Tibial nerve (tissue), 4 donors: ENCODE results near the gene SUCO. TPM values are rescaled to one million over a fixed set of nuclear protein-coding genes. Genes with fewer than 3 reads are reported as not detected.

Source experiments
- DNase-seq, 2 donors: peaks; one replicate each; pipeline ENCODE4 v3.0.0-alpha.2; 2019; ENCODE audit warnings: low spot score in 2 of 2
- H3K27ac ChIP-seq, 4 donors: fragments of 200-600 bp; sonication (generic) in 3 of 4; one replicate each; pipeline ENCODE4 v1.5.1; 2017 to 2019; ENCODE audit warnings: mild to moderate bottlenecking in 1 of 4
- H3K27me3 ChIP-seq, 2 donors: fragments of 200-600 bp; sonication (generic) in 1 of 2; one replicate each; pipeline versions ENCODE4 v1.5.1 to v1.6.0; 2017 to 2019
- H3K36me3 ChIP-seq, 3 donors: fragments of 200-600 bp; sonication (generic); one replicate each; pipeline ENCODE4 v1.5.1; 2018 to 2019
- H3K4me1 ChIP-seq, 4 donors: fragments of 200-600 bp; sonication (generic) in 3 of 4; one replicate each; pipeline ENCODE4 v1.5.1; 2017 to 2019
- H3K4me3 ChIP-seq, 4 donors: fragments of 200-600 bp; sonication (generic) in 3 of 4; one replicate each; pipeline ENCODE4 v1.5.1; 2017 to 2019; ENCODE audit warnings: mild to moderate bottlenecking in 1 of 4, moderate library complexity in 1 of 4
- H3K9me3 ChIP-seq, 4 donors: fragments of 200-600 bp; sonication (generic) in 3 of 4; one replicate each; pipeline ENCODE4 v1.5.1; 2017 to 2019
- EP300 ChIP-seq, 2 donors: sonication (generic); formaldehyde crosslinking; IDR thresholded peaks; one replicate each; pipeline ENCODE4 v1.6.1; 2017; ENCODE audit warnings: antibody characterized with exemption in 2 of 2, mild to moderate bottlenecking in 1 of 2
- POLR2A ChIP-seq, 2 donors: fragments of 450-650 bp; IDR thresholded peaks; one replicate each; pipeline ENCODE4 v1.6.1; 2017; ENCODE audit warnings: antibody characterized with exemption in 2 of 2, mild to moderate bottlenecking in 2 of 2, moderate library complexity in 2 of 2
- WGBS, 2 donors: methylation state at CpG; one replicate each; pipeline ENCODE4 v1.1.5; 2018; 5-methylcytosine and 5-hydroxymethylcytosine counted together
- total RNA-seq, 4 donors: library from RNA; depleted of rRNA; stranded (reverse); fragments of >200 nt; gene quantifications; one replicate each; pipeline ENCODE4 v1.1.0, GENCODE V29; 2016
- TF ChIP-seq, protein P1 (sequence below), 5 experiments: fragments of 200-600 bp in 3 of 5; fragments of 450-650 bp in 2 of 5; sonication (generic) in 3 of 5; IDR thresholded peaks; one replicate each; pipeline ENCODE4 v1.5.1; 2016 to 2019; ENCODE audit warnings: antibody characterized with exemption in 5 of 5, mild to moderate bottlenecking in 3 of 5, moderate library complexity in 2 of 5

Gene SUCO
- total RNA-seq, 4 donors from 2014 or later = 33.6 to 48.6 (median 42.1) TPM

GRCh38 chr1:172627702-172628101, 94.8 kb downstream of the SUCO start:
- H3K4me3 ChIP-seq = no peak overlapping the region
- H3K4me1 ChIP-seq = no peaks in the 10 kb centered on the region
- H3K36me3 ChIP-seq = no peaks in the 10 kb centered on the region
- H3K27ac ChIP-seq = no peak overlapping the region
- no peak for DNase-seq
- no peak for TF ChIP-seq EP300 (IDR thresholded peaks at IDR 0.05)
- 74% methylated on average over 3 of the region's 3 CpGs for WGBS, 2 donors
- no peaks in the 10 kb centered on the region for H3K27me3 ChIP-seq
- peaks cover 0 to 9% (median 0%) of the 10 kb centered on the region in 4 donors for H3K9me3 ChIP-seq

DNA sequence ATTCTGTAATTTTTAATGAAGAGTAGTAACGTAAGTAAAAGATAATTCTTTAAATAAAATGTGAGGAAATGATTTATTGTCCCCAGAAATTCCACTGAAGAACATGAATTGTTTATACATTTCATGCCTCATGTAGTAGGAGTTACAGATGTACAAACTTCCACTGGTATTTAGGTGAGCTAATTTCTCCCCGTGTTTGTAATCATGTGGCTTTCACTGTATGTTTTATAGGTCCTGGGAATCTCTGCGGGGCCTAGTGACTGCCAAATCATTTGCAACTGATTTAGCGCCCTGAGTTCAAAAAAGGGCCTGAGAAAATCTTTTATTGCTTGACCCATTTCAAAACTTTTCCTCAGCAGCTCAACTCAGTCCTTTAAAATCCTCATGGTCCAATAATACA, 95.5 kb downstream of the SUCO start:
- 55 to 75% methylated on average over 4 of the region's 4 CpGs for WGBS, 2 donors
- H3K4me3 ChIP-seq = no peak overlapping the region
- no peak overlapping the region for H3K27ac ChIP-seq
- no peak for TF ChIP-seq EP300 (IDR thresholded peaks at IDR 0.05)
- TF ChIP-seq, protein P1, sequence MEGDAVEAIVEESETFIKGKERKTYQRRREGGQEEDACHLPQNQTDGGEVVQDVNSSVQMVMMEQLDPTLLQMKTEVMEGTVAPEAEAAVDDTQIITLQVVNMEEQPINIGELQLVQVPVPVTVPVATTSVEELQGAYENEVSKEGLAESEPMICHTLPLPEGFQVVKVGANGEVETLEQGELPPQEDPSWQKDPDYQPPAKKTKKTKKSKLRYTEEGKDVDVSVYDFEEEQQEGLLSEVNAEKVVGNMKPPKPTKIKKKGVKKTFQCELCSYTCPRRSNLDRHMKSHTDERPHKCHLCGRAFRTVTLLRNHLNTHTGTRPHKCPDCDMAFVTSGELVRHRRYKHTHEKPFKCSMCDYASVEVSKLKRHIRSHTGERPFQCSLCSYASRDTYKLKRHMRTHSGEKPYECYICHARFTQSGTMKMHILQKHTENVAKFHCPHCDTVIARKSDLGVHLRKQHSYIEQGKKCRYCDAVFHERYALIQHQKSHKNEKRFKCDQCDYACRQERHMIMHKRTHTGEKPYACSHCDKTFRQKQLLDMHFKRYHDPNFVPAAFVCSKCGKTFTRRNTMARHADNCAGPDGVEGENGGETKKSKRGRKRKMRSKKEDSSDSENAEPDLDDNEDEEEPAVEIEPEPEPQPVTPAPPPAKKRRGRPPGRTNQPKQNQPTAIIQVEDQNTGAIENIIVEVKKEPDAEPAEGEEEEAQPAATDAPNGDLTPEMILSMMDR (IDR thresholded peaks at IDR 0.05) = no peak
- no peak for TF ChIP-seq POLR2A (IDR thresholded peaks at IDR 0.05)
- no peaks in the 10 kb centered on the region for H3K36me3 ChIP-seq
- peaks cover 0 to 9% (median 0%) of the 10 kb centered on the region in 4 donors for H3K9me3 ChIP-seq
- H3K4me1 ChIP-seq = no peaks in the 10 kb centered on the region
- no peak for DNase-seq
- no peaks in the 10 kb centered on the region for H3K27me3 ChIP-seq

DNA sequence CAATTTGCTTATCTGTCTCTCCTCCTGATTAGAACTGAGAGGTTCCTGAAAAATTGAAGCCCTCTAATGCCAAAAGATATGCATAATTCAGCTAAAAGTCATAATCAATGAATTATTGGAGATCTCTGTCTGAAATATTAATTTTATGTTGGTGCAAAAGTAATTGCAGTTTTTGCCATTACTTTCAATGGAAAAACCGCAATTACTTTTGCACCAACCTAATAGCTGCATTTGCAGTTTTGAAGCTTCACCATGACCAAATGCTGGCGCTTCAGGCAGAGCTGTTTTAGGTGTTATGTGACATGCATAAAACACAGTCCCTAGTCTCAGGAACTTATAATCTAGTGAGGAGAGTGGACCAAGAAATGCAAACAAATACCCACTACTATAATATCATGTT, 96.2 kb downstream of the SUCO start:
- Histone ChIP-seq H3K4me1 (no peaks in the 10 kb centered on the region), H3K4me3 (no peak overlapping the region), H3K27ac (no peak overlapping the region), H3K9me3 (peaks cover 0 to 9% (median 0%) of the 10 kb centered on the region in 4 donors), H3K27me3 (no peaks in the 10 kb centered on the region), H3K36me3 (no peaks in the 10 kb centered on the region)
- 92 to 98% methylated on average over 2 of the region's 2 CpGs for WGBS, 2 donors
- TF ChIP-seq POLR2A (IDR thresholded peaks at IDR 0.05) (no peak), EP300 (IDR thresholded peaks at IDR 0.05) (no peak)
- TF ChIP-seq, protein P1 (IDR thresholded peaks at IDR 0.05) = no peak
- no peak for DNase-seq

DNA sequence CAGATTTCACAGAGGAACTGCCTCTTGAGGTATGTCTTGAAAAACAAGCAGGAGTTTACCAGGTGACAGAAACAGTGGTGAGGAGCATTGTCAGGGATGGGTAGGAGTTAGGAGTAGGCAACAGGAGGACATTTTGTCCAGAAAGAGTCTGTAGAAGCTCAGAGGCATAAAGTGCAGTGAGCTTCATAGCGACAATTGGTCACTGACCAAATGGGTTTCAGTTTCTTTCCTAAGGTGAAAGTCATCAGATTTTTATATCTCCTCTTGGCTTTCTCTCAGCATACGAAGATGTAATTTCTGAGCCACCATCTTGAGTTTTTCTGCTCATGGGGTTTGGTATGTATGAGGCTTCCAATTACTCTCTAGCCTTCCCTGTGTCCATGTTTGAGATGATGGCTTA, 96.7 kb downstream of the SUCO start:
- WGBS, 2 donors = 90 to 95% methylated on average over 2 of the region's 2 CpGs
- TF ChIP-seq EP300 (IDR thresholded peaks at IDR 0.05) = no peak
- Histone ChIP-seq H3K4me3 (no peak overlapping the region), H3K27ac (no peak overlapping the region), H3K9me3 (peaks cover 0 to 9% (median 0%) of the 10 kb centered on the region in 4 donors), H3K4me1 (no peaks in the 10 kb centered on the region), H3K27me3 (no peaks in the 10 kb centered on the region), H3K36me3 (no peaks in the 10 kb centered on the region)
- no peak for DNase-seq

DNA sequence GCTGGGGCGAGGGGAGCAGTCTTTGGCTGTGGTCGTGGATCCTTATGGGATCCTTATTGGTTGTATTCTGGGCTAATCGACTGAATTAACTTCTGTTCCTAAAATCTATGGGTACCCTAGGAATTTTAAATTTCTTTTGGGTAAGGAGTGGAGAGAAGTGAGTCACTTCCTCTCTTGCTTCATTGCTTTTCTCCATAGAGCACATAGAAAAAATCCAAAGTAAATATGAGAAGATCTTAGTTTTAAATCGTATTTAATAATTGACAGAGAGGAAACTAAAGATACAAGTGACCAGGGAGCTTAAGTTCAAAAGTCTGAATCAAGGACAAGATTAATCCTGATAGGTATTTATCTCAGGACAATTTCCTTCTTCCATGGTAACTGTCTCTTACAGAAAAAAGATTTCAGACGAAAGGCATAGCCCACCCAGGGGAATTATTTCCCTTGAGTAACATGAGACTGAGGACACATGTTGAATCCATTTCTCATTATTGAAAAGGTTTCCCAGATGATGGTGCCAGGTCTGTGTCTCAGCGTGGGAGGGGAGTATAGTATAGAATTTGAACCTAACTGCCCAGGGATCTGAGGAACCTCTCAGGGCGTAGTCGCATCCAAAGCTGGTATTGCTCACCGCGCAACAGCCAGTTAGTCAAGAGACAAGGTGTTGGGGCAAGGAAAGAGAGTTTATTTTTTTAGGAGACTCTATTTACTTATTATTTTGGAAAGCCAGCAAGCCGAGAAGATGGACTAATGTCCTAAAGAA, 97.3 kb downstream of the SUCO start:
- Histone ChIP-seq H3K9me3 (peaks cover 0 to 9% (median 0%) of the 10 kb centered on the region in 4 donors), H3K4me1 (no peaks in the 10 kb centered on the region), H3K36me3 (no peaks in the 10 kb centered on the region), H3K27me3 (no peaks in the 10 kb centered on the region), H3K4me3 (no peak overlapping the region), H3K27ac (no peak overlapping the region)
- DNase-seq = no peak
- TF ChIP-seq EP300 (IDR thresholded peaks at IDR 0.05) (no peak), POLR2A (IDR thresholded peaks at IDR 0.05) (no peak)
- TF ChIP-seq, protein P1 (IDR thresholded peaks at IDR 0.05) = no peak
- 88 to 92% methylated on average over 11 of the region's 11 CpGs for WGBS, 2 donors

GRCh38 chr1:172630868-172631267, 97.9 kb downstream of the SUCO start:
- WGBS, 2 donors = 67 to 71% methylated on average over 3 of the region's 3 CpGs
- H3K9me3 ChIP-seq = peaks cover 0 to 9% (median 0%) of the 10 kb centered on the region in 4 donors
- TF ChIP-seq, protein P1 (IDR thresholded peaks at IDR 0.05) = no peak
- TF ChIP-seq EP300 (IDR thresholded peaks at IDR 0.05) = no peak
- no peak for DNase-seq
- no peaks in the 10 kb centered on the region for H3K36me3 ChIP-seq
- no peak overlapping the region for H3K4me3 ChIP-seq
- H3K27me3 ChIP-seq = no peaks in the 10 kb centered on the region
- H3K27ac ChIP-seq = no peak overlapping the region
- no peaks in the 10 kb centered on the region for H3K4me1 ChIP-seq
